ENCODE measurements around the gene NDUFAF8.

Gene NDUFAF8

GRCh38 chr17:81277946-81278693, 39.0 kb downstream of the NDUFAF8 start:
- DNase-seq = no peak

- no peak for DNase-seq
Measured at GRCh38 chr17:81278831-81279230, 39.7 kb downstream of the NDUFAF8 start.

GRCh38 chr17:81279278-81280275, 40.5 kb downstream of the NDUFAF8 start:
- no peak for DNase-seq

- DNase-seq = no peak
Measured at GRCh38 chr17:81280571-81280970, 41.5 kb downstream of the NDUFAF8 start.

- no peak for DNase-seq
Measured at GRCh38 chr17:81282141-81282540, 43.0 kb downstream of the NDUFAF8 start.

- no peak for DNase-seq
Measured at GRCh38 chr17:81282876-81283275, 43.8 kb downstream of the NDUFAF8 start.

GRCh38 chr17:81285179-81285878, 46.2 kb downstream of the NDUFAF8 start:
- peak; percentile 19 for DNase-seq

GRCh38 chr17:81285894-81286293, 46.8 kb downstream of the NDUFAF8 start:
- no peak for DNase-seq

GRCh38 chr17:81286491-81287145, 47.5 kb downstream of the NDUFAF8 start:
- DNase-seq = no peak

- no peak for DNase-seq
Measured at GRCh38 chr17:81287152-81287551, 48.0 kb downstream of the NDUFAF8 start.

- DNase-seq = no peak
Measured at GRCh38 chr17:81287741-81288430, 48.8 kb downstream of the NDUFAF8 start.

- DNase-seq = no peak
Measured at GRCh38 chr17:81288715-81289114, 49.6 kb downstream of the NDUFAF8 start.

GRCh38 chr17:81289627-81290026, 50.5 kb downstream of the NDUFAF8 start:
- DNase-seq = no peak

- DNase-seq = no peak
Measured at GRCh38 chr17:81290230-81290629, 51.1 kb downstream of the NDUFAF8 start.

Measured in fibroblast of skin of abdomen (primary cell).